ENCODE results near the gene ARHGEF2.

GRCh38 chr1:155983191-155984024 lies 5.1 kb upstream of the ARHGEF2 start:
- no peak for TF ChIP-seq SIX5 (IDR thresholded peaks at IDR 0.05; ENCODE audit: low read depth, low read length, severe bottlenecking)
- no peak for TF ChIP-seq KAT2A (conservative IDR thresholded peaks at IDR 0.05; ENCODE audit: control insufficient read depth, low read depth, low read length)
- TF ChIP-seq CTCF (IDR thresholded peaks at IDR 0.05 in 2 of 3, conservative IDR thresholded peaks at IDR 0.05 in 1 of 3; ENCODE audit: control insufficient read depth in 2 of 3, extremely low read depth in 1 of 3, insufficient read depth in 1 of 3, low read depth in 3 of 3, low read length in 3 of 3), result peak; percentile 9 to 22 (median 19); a peak in 2 of 6 replicates
- no peak for TF ChIP-seq CHD4 (IDR thresholded peaks at IDR 0.05)

All from GM12878 (cell line).